HG03025 (cell line): ENCODE results near the gene RAB11A.
"Not testable (repeated sequence)": the region's sequence is repeated elsewhere in the genome, so short reads cannot be mapped to it uniquely, and the experiment has no call there.

ENCODE experiments used
- ATAC-seq: cut with Tn5 transposase; IDR thresholded peaks from one replicate; pipeline ENCODE4 v1.9.1; 2021; ENCODE audit warnings: mild to moderate bottlenecking, moderate library complexity; ENCODE audit not compliant: unreplicated experiment, low FRiP score

The RAB11A gene

GRCh38 chr15:65841121-65841930, 28.0 kb upstream of the RAB11A start:
- no peak for ATAC-seq

GRCh38 chr15:65845826-65846519, 23.3 kb upstream of the RAB11A start:
- no peak for ATAC-seq

- ATAC-seq, result no peak
Measured at GRCh38 chr15:65847989-65848388, 21.3 kb upstream of the RAB11A start.

- ATAC-seq, result no peak
Measured at GRCh38 chr15:65851981-65852380, 17.3 kb upstream of the RAB11A start.

- ATAC-seq, result no peak
Measured at GRCh38 chr15:65856821-65857455, 12.4 kb upstream of the RAB11A start.

- no peak for ATAC-seq
Measured at GRCh38 chr15:65857718-65858402, 11.4 kb upstream of the RAB11A start.

- no peak for ATAC-seq
Measured at GRCh38 chr15:65862682-65863081, 6.6 kb upstream of the RAB11A start.

GRCh38 chr15:65863106-65863505, 6.2 kb upstream of the RAB11A start:
- no peak for ATAC-seq

- no peak for ATAC-seq
Measured at GRCh38 chr15:65867244-65867643, 2.0 kb upstream of the RAB11A start.

- not testable (repeated sequence) for ATAC-seq
Measured at GRCh38 chr15:65867933-65868332, 1.4 kb upstream of the RAB11A start.

- ATAC-seq, result no peak
Measured at GRCh38 chr15:65868546-65869125, 655 bp upstream of the RAB11A start.

- ATAC-seq, result peak; percentile 6
Measured at GRCh38 chr15:65869954-65870871, 922 bp downstream of the RAB11A start.

GRCh38 chr15:65870889-65871533, 1.7 kb downstream of the RAB11A start:
- ATAC-seq, result no peak

- not testable (repeated sequence) for ATAC-seq
Measured at GRCh38 chr15:65871886-65872285, 2.6 kb downstream of the RAB11A start.

- not testable (repeated sequence) for ATAC-seq
Measured at GRCh38 chr15:65872596-65872995, 3.3 kb downstream of the RAB11A start.

- no peak for ATAC-seq
Measured at GRCh38 chr15:65873256-65873655, 4.0 kb downstream of the RAB11A start.

- no peak for ATAC-seq
Measured at GRCh38 chr15:65875458-65875857, 6.2 kb downstream of the RAB11A start.

GRCh38 chr15:65877749-65878148, 8.5 kb downstream of the RAB11A start:
- no peak for ATAC-seq
